ENCODE data around the gene SDCCAG8. TPM values are rescaled to one million over a fixed set of nuclear protein-coding genes. Genes with fewer than 3 reads are reported as not detected.

Gene SDCCAG8
- total RNA-seq, 1 donor from 2014 or later = 105 TPM

GRCh38 chr1:243505986-243506689 lies 250.3 kb downstream of the SDCCAG8 start:
- DNase-seq = no peak

DNA sequence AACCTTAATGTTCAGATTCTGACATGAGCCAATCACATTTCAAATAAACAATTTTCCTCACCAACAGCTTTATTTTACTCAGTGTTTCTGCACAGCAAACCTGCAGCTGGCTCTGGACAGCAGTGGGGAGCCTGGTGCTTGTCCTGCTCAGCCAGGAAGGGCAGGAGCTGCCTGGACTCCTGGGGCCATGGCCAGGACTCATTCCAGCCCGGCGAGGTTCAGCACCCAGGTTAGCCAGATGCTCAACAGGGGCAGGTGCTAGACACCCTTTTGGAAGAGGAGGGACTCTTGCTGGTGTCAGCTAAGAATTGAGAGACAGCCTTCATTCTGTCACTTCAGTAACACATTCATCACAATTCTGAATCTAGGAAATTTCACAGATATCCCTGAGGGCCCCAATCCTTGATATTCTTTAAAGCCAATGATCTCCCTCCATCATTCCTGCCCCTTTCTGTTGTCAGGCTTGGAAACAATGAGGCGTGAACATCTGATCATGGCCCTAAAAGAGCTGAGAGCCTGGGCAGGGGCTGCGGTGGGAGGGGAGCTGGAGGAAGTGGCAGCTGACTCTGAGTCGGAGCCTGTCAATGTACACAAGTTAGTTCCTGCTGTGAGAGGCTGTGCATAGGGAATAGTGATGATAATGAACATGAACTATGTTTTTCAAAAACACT lies 251.3 kb downstream of the SDCCAG8 start:
- DNase-seq = no peak

DNA sequence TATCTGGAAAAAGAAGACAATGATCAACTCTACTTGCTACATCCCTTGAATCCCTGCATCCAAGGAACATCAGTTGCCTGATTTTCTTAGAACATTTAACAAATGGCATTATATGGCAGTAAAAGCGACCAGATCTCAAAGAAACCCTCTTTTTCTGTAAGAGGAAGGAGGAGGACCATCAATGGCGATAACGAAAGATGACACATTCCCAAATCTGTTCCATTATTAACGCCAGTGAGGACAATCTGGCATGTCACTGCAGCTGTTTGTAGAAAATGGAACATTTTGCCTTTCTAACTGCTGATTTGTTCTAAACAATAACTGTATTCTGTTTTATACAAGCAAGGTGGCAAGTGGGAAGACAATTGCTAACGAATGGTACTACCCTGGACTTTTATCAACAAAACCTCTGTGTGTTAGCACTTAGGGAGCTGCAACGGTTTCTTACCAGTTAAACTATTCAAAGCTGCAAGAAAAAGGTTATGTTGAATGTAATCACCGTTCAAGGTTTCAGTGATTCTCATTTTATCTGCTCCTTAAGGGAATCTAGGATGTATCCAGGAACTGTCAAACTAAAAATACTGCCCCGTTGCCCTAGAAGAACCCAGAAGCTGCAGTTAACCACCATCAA lies 251.9 kb downstream of the SDCCAG8 start:
- no peak for DNase-seq

DNA sequence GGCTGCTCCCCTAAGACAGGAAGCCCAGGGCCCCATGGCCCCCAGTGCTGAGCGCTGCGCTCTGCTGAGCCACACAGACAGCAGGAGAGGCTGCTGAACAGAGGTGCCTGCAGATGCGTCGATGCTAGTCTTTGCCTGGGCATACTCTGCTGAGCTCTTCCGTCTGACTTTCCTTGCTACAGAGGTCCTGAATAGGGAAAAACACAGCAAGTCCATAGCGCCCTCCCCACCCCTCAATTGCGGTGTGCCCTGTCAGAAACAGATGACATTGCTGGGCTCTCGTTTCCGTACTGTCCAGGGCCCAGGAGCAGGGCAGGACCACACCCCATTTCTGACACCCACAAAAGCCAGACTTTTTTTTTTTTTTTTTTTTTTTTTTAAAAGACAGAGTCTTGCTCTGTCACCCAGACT lies 252.5 kb downstream of the SDCCAG8 start:
- no peak for DNase-seq

DNA sequence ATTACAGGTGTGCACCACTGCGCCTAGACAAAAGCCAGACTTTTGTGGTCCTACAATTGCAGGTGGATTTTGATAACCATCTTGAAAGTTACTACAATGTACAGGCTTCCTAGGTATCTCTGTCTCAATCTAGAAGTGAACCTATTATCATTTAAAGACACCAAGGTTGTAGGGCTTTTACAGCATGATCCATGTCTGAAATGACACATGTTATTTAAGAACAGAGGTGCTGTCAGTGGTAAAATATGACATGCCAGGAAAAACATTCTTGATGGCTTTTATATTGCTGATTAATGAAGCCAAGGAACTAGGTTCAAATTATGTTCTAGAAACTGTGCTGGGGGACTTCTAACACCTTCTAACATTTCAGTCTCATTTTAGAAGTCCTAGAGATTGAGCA lies 253.1 kb downstream of the SDCCAG8 start:
- no peak for DNase-seq

DNA sequence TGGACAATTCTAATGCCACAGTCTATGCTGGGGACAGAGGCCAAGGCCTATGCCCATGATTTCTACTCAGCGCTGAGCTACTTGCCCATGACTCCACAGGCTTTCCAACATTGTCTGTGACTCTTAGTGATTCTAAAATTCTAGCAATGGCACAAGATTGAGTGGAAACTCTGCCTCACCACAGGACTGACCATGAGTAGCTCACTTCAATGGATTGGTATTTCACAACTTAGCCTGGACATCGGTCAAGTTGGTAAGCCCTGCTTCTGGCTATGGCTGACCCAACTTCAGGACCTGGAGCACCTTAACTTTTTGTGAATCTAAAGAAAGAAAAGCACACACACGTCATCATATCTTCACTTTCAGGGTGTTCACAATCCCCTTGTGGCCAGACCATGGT lies 255.1 kb downstream of the SDCCAG8 start:
- no peak for DNase-seq

GRCh38 chr1:243513726-243514491 lies 258.1 kb downstream of the SDCCAG8 start:
- no peak for DNase-seq

GRCh38 chr1:243514927-243515326 lies 259.1 kb downstream of the SDCCAG8 start:
- no peak for DNase-seq

GRCh38 chr1:243520831-243521230 lies 265.0 kb downstream of the SDCCAG8 start:
- no peak for DNase-seq

DNA sequence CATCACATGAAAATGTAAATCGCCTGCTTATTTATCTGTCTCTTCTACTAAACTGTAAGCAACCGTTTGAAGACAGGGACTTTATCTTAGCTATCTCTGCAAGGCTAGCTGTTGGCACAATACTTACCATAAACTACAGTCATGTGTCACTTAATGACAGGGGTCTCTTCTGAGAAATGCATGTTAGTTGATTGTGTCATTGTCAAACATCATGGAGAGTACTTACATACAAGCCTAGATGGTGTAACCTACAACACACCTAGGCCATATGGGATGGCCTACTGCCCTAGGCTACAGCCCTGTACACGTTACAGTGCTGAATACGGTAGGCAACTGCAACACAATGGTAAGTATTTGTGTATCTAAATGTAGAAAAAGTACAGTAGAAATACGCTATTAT lies 267.9 kb downstream of the SDCCAG8 start:
- no peak for DNase-seq

GRCh38 chr1:243525085-243525487 lies 269.2 kb downstream of the SDCCAG8 start:
- DNase-seq = no peak

- DNase-seq = no peak
Observed at GRCh38 chr1:243526180-243526579, 270.3 kb downstream of the SDCCAG8 start.

DNA sequence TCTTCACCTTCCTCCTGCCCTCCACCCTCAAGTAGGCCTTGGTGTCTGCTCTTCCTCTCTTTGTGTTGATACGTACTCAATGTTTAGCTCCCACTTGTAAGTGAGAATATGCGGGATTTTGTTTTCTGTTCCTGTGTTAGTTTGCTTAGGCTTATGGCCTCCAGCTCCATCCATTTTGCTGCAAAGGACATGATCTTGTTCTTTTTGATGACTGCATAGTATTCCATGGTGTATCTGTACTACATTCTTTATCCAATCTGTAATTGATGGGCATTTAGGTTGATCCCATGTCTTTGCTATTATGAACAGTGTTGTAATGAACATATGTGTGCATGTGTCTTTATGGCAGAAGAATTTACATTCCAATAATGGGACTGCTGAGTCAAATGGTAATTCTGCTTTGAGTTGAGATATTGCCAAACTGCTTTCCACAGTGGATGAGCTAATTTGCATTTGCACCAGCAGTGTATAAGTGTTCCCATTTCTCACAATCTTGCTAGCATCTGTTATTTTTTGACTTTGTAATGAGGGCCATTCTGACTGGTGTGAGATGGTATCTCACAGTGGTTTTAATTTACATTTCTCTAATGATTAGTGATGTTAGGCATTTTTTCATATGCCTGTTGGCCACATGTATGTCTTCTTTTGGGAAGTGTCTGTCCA lies 272.7 kb downstream of the SDCCAG8 start:
- DNase-seq = no peak

DNA sequence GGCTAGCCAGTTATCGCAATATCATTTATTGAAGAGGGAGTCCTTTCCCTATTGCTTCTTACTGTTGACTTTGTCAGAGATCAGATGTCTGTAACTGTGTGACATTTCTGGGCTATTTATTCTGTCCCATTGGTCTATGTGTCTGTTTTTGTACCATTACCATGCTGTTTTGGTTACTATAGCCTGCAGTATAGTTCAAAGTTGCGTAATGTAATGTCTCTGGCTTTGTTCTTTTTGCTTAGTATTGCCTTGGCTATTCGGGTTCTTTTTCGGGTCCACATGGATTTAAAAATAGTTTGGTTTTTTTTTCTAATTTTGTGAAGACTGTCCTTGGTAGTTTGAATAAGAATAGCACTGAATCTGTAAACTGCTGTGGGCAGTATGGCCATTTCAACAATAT lies 273.7 kb downstream of the SDCCAG8 start:
- no peak for DNase-seq

- DNase-seq = no peak
Observed at GRCh38 chr1:243535014-243535413, 279.2 kb downstream of the SDCCAG8 start.

DNA sequence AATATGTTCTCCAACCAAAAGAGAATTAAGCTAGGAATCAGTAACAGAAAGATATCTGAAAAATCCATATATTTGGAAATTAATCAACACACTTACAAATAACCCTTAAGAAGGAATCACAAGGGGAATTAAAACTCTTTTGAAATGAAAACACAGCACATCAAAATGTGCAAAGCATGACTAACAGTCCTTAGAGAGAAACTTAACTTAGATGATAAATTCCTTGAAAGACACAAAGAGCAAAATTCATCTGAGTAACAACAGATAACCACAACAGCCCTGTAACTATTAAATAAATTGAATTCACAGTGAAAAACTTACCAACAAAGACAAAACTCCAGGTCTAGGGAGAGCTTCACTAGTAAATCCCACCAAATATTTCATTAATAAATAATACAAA lies 283.8 kb downstream of the SDCCAG8 start:
- DNase-seq = no peak

DNA sequence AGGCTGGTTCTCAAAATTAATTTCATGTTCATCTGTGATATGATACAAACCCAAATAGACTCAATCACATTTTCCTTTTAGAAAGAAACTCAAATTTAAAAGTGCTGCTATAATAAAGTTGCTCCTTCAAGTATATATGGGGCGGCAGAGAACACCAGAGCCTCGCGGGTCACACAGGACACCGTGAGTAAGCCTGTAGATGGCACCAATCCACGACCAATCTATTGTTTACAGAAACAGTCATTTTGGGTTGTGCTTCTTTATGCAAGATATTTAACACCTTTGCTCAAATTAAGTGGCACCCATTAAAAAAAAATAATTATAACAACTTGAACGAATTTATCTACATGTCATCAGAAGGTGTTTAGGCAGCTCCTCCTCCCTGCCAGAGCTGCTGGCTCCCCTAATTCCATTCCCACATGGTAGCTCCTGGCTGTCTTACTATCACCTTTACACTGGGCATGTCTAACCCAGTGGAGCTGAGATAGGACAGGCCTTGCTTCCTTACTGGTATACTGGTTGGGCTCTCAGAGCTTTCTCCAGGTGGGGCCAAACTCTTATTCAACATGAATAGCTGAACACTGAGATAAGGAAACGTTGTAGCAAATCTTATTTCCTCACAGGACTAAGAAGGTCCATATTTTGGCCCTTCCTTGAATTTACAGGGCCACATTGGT lies 287.0 kb downstream of the SDCCAG8 start:
- DNase-seq = no peak

GRCh38 chr1:243543501-243543900 lies 287.7 kb downstream of the SDCCAG8 start:
- no peak for DNase-seq

- no peak for DNase-seq
Observed at GRCh38 chr1:243546457-243546856, 290.6 kb downstream of the SDCCAG8 start.

GRCh38 chr1:243547891-243548290 lies 292.1 kb downstream of the SDCCAG8 start:
- no peak for DNase-seq

DNA sequence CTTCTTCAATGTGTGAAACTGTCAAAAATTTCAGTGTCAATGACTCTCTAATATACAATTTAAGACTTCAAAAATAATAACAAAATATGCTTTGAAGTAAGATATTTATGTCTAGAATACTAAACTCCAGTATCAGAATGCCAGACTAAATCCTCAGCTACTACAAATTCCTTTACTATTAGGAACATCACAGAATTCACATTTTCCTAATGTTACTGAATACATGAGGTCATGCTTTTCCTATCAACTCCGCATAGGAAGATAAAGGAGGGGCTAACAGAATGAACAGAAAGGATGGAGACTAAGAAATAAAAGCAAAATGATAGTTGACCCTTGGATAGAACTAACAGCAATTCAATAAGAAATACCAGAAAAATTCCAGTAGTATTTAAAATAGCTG lies 292.7 kb downstream of the SDCCAG8 start:
- no peak for DNase-seq

DNA sequence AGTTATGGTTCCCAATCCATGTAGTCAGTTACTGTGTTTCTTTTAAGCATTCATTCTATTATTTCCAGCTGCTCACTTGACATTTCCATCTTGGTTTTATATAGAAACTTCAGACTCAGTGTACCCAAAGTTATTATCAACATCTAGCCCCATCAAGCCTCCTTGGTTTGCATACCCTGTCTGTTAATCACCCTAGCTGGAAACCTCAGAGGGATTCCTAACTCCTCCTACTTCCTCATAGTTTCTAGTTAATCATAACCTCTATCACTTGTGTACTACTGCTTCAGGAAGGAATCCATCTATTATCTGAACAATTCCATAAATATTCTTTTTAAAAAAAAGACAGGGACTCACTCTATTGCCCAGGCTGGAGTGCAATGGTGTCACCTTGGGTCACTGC lies 293.3 kb downstream of the SDCCAG8 start:
- no peak for DNase-seq

Measured in occipital lobe (tissue), 2 donors.